GM13977 (cell line): ENCODE data around the gene OR51B5.
"Not testable (repeated sequence)": the region's sequence is repeated elsewhere in the genome, so short reads cannot be mapped to it uniquely, and the experiment has no call there.

Experiments used
- DNase-seq: peaks from one replicate; pipeline ENCODE4 v3.0.0; 2012; ENCODE audit warnings: low spot score
- CTCF ChIP-seq: IDR thresholded peaks from 2 replicates; pipeline ENCODE4 v1.5.1; 2012; ENCODE audit warnings: mild to moderate bottlenecking, control low read depth; ENCODE audit not compliant: insufficient read depth; ENCODE audit errors: extremely low read depth, missing control alignments
- in situ Hi-C: fragments of 300-500 bp; cut with MboI; formaldehyde crosslinking; loops from one replicate; pipeline ENCODE4 v1.12.0; 2022; ENCODE audit warnings: low sequenced_read_pairs, low pct_unique_long_range_greater_than_20kb, mixed read lengths, inconsistent platforms; ENCODE audit not compliant: unreplicated experiment

The OR51B5 gene

GRCh38 chr11:5303626-5304025, 39.7 kb downstream of the OR51B5 start:
- no peak for DNase-seq
- no peak for TF ChIP-seq CTCF
- in situ Hi-C loops = no loop called here

GRCh38 chr11:5301846-5302245, 41.5 kb downstream of the OR51B5 start, which contains the start of gene OR51B4:
OR51B4 (minus strand) TSS chr11:5301946; CDS start chr11:5301946, 0 bp downstream.
- TF ChIP-seq CTCF = no peak
- DNase-seq = no peak
- in situ Hi-C loops = no loop called here

- in situ Hi-C loops = no loop called here
- TF ChIP-seq CTCF = no peak
- DNase-seq = no peak
These were observed 43.1 kb downstream of the OR51B5 start for GRCh38 chr11:5300251-5300650.

GRCh38 chr11:5298451-5298850, 44.9 kb downstream of the OR51B5 start:
- in situ Hi-C loops = no loop called here
- no peak for DNase-seq
- TF ChIP-seq CTCF = no peak

GRCh38 chr11:5297721-5298323, 45.5 kb downstream of the OR51B5 start:
- DNase-seq = no peak
- no peak for TF ChIP-seq CTCF
- in situ Hi-C loops = no loop called here

GRCh38 chr11:5294342-5294995, 48.9 kb downstream of the OR51B5 start:
- in situ Hi-C loops, DNase-seq: not testable (repeated sequence)

- DNase-seq = no peak
- TF ChIP-seq CTCF = no peak
- in situ Hi-C loops = no loop called here
These were observed 50.3 kb downstream of the OR51B5 start for GRCh38 chr11:5293028-5293427.
